Femur (tissue), 1 donor: ENCODE measurements around the gene CENPT.

Experiments used
- DNase-seq: peaks from one replicate; pipeline ENCODE4 v3.0.0-alpha.2; 2017

The CENPT gene

DNA sequence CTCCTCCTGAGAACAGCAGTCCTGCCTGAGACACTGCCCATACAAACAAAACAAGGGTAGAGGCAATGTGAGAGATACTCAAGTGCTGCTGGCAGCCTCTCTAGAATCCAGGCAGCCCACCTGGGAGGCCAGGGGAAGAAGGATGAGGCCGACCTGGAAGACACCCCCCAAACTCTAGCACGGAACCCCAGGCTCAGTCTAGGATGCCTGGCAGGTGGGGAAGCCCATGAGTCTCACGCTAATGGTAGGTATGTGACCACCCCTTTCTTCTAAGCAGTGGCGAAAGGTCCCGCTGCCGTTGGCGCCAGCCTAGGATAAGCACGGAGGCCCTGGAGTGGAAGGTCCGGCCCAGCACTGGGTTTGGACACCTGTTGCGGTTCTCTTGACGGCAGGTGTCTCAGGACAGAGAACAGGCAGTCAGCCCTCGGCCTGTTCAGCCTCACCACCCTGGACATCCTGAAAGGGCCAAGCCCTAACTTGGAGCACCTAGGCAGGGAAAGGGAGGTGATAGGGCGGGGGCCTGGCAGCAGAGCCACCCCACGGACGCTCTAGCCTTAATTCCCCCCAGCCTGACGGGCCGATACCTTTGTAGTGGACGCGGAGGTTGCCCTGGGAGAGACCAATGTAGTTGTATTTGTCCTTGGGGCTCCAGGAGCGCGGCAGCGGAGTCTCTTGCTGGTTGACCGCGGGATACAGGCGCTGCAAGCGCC, 41.6 kb downstream of the CENPT start:
- DNase-seq, result no peak

DNA sequence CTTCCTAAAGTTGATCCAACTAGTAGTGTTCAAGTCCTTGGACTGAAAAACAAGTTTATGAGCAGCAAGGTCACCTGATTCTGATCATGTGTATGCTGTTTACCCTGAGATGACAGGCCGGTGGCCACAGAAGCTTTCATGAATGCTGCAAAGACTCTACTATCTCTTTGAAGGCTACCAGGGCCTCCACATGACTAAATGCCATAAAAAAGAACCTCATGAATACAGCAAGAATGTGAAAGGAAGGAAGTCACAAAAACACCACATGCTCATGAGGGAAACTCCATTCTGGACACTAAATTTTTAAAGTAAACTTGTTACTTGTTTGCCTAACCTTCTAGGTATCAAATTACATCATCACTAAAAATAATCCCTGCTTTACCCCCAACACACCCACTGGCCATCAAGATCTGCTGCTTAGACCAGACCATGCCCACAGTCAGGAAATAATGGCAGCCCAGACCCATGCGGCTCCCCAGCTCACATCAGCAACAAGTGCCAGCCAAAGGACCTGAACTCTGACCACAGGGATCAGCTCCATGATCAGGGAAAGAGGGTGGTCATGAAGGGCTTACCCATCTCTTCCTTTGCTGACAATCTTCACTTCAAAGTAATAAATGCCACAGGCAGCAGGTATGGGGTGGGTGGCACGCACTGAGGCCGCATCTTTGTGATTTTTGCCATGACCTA, 42.5 kb downstream of the CENPT start:
- no peak for DNase-seq

GRCh38 chr16:67803894-67804293, 43.6 kb downstream of the CENPT start:
- no peak for DNase-seq

GRCh38 chr16:67801883-67802282, 45.6 kb downstream of the CENPT start:
- DNase-seq, result no peak

GRCh38 chr16:67801241-67801640, 46.3 kb downstream of the CENPT start:
- no peak for DNase-seq

DNA sequence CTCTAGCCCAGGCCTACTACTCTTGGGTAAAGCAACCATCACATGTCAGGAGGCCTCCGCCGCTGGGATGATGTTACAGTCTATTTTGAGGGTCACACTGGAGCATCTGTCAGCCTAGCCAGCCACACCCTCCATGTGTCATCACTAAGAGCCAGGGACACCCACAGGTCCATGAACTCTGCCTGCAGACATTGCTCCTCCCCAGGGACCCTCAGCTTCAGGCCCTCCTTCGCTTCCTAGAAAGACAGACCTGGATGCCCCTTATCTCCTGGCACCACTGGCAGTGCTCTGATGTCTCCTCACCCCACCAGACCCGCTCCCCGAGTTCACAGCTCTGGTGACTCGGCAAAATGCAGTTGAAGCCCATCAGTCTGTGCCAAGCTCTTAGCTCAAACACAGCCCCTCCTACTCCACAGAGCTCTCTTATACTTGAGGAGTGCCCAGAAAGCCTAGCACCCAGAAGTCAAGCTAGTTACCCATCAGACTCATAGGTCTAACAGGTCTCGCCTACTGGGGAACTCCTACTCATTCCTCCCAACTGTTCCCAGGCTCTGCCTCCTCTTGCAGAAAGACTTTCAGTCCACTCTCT, 47.1 kb downstream of the CENPT start:
- DNase-seq, result peak; percentile 48

DNA sequence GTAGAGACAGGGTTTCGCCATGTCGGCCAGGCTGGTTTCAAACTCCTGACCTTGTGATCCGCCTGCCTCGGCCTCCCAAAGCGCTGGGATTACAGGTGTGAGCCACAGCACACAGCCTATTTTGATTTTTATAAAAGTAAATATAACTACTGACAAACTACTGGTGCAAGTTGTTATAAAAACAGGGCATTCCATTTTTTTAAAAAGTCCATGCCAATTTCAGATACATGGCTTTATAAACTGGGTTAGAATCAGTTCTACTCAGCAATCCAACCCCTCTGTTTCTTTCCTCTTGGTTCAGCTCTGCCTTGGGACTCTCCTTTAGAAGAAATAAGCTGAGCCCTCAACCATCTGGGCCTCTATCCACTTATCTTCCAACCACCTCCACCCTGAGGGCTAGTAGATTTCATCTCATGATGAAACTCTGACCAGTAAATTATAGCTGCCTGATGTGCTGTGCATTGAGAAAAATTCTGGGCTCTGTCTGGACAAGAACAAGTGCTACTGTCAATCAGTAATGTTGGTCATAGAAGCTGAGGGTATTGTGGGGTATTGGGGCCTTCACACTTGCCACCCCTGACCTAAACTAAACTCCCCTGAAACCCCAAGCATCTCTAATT, 51.3 kb downstream of the CENPT start:
- no peak for DNase-seq

GRCh38 chr16:67790071-67790470, 57.4 kb downstream of the CENPT start:
- DNase-seq, result no peak

DNA sequence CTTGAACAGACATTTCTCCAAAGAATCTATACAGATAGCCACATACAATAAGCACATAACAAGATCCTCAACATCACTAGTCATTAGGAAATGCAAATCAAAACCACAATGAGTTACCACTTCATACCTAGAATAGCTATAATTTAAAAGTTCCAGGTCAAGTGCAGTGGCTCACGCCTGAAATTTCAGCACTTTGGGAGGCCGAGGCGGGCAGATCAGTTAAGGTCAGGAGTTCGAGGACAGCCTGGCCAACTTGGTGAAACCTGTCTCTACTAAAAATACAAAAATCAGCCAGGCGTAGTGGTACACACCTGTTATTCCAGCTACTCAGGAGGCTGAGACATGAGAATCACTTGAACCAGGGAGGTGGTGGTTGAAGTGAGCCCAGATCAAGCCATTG, 61.0 kb downstream of the CENPT start:
- no peak for DNase-seq

DNA sequence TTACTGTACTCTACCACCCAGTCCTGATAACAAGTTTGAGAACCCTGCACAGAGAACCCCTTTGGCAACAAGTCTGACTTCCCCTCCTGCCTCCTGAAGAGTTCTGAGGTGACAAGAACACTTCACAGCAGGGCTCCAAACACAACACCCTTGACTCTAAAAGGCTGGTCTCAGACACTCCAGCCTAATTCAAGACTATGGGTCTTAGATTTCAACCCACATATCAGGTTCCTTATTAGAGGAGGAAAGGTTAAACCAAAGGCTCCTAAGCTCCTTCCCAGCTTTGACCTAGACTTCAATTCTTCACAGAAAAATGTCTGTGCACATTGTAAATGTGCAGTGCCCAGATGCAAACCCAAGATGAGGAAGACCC, 64.2 kb downstream of the CENPT start:
- no peak for DNase-seq

- DNase-seq, result no peak
These were observed 64.7 kb downstream of the CENPT start for GRCh38 chr16:67782567-67783352.

DNA sequence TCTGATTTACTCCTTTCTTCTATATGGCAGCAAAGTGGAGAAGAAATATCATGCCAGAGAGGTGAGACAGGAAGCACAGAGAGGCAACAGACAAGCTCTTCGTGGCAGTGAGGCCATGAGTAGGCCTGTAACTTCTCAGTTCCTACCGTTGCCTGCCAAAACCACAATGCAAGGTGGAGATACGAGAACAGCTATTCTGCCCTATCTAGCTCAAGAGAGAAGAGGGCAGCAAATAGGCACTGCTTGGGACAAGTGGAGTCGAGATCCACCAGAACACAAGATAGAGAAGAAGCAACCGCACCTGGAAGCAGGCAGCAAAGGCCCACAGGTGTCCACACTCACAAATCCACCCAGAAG, 66.0 kb downstream of the CENPT start:
- no peak for DNase-seq

- DNase-seq, result no peak
These were observed 66.5 kb downstream of the CENPT start for GRCh38 chr16:67780847-67781564.

- no peak for DNase-seq
These were observed 68.1 kb downstream of the CENPT start for GRCh38 chr16:67779256-67780014.
